Esophagus muscularis mucosa (tissue), 3 donors: ENCODE data around the gene DNAH14.

Experiments used
- CTCF ChIP-seq, 3 experiments: fragments of 200-600 bp in 2 of 3; fragments of 450-650 bp in 1 of 3; sonication (generic) in 2 of 3; IDR thresholded peaks; one replicate each; pipeline ENCODE4 v1.5.1; 2017 to 2019; ENCODE audit warnings: antibody characterized with exemption in 3 of 3, mild to moderate bottlenecking in 2 of 3, moderate library complexity in 1 of 3
- POLR2A ChIP-seq: fragments of 450-650 bp; IDR thresholded peaks from one replicate; pipeline ENCODE4 v1.6.1; 2017; ENCODE audit warnings: antibody characterized with exemption, moderate library complexity, mild to moderate bottlenecking, low read depth
- POLR2AphosphoS5 ChIP-seq, 2 donors: sonication (generic); formaldehyde crosslinking; IDR thresholded peaks; one replicate each; pipeline ENCODE4 v1.6.1; 2017; ENCODE audit warnings: antibody characterized with exemption in 2 of 2

DNA sequence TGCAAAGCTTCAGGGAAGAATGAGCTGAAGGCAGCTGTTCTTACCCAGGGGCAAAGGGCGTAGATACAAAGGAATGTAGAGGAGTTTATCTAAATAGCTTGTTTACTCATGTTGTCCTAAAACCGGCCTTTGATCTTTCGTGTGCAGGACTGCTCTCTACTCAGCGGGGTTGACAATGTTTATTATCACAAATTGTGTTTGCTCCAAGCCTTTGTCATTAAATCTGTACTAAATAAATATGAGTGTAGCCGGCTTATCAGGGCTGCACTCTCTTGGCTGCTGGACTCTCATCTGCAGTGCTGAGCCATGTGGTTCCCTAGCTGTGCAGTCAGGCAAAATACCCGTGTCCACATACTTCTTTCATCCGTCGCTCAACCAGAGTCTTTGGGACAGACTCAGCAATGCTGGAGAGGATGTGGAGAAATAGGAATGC, 299.4 kb downstream of the DNAH14 start:
- TF ChIP-seq CTCF (IDR thresholded peaks at IDR 0.05) (no peak), POLR2A (no peak), POLR2AphosphoS5 (IDR thresholded peaks at IDR 0.05) (no peak)
